IMR-90 (cell line): ENCODE measurements around the gene RNF151. TPM values are rescaled to one million over a fixed set of nuclear protein-coding genes. Genes with fewer than 3 reads are reported as not detected.

Experiments
- ATAC-seq: fragments of 200-7000 bp; cut with Tn5 transposase; 2 replicates; pipeline ENCODE4 v1.9.1; 2020; ENCODE audit warnings: low read depth, mild to moderate bottlenecking, moderate library complexity
- BruUV-seq: library from RNA; stranded (reverse); fragments of 400-500 nt; replicated peaks from 2 replicates; lab custom pipeline; 2021; lab: Mats Ljungman, UMichigan
- CTCF ChIA-PET: fragments of 300-600 bp; formaldehyde crosslinking; extraction: SDS; loops from one replicate; lab custom pipeline; 2021; ENCODE audit warnings: antibody characterized with exemption; lab: Yijun Ruan, JAX
- POLR2A ChIA-PET: fragments of 300-600 bp; sonication (Branson Sonifier 250); formaldehyde crosslinking; loops from one replicate; lab custom pipeline; 2022; ENCODE audit warnings: antibody characterized with exemption; ENCODE audit not compliant: unreplicated experiment; lab: Charles Lee
- DNase-seq: peaks from one replicate; pipeline ENCODE4 v3.0.0; 2013
- H2AFZ ChIP-seq: replicated peaks from 2 replicates; pipeline ENCODE3; 2013; ENCODE audit warnings: low read length, mild to moderate bottlenecking; ENCODE audit not compliant: poor library complexity
- H2AK5ac ChIP-seq: 2 replicates; pipeline ENCODE4 v1.6.1; 2013; ENCODE audit warnings: low read depth, low read length, inconsistent platforms
- H2AK9ac ChIP-seq: replicated peaks from 2 replicates; pipeline ENCODE3; 2013; ENCODE audit warnings: mild to moderate bottlenecking, low read depth, low read length, moderate library complexity; ENCODE audit not compliant: poor library complexity
- H2BK120ac ChIP-seq: 2 replicates; pipeline ENCODE4 v1.6.1; 2013; ENCODE audit warnings: low read depth, low read length, inconsistent platforms
- H2BK15ac ChIP-seq: 3 replicates; pipeline ENCODE4 v1.6.1; 2013; ENCODE audit warnings: low read depth, low read length, inconsistent platforms
- H2BK20ac ChIP-seq: 2 replicates; pipeline ENCODE4 v1.6.1; 2013; ENCODE audit warnings: low read depth, mild to moderate bottlenecking, inconsistent platforms, low read length, moderate library complexity
- H2BK5ac ChIP-seq: 2 replicates; pipeline ENCODE4 v1.6.1; 2013; ENCODE audit warnings: mild to moderate bottlenecking, low read depth, low read length, inconsistent platforms; ENCODE audit not compliant: poor library complexity, severe bottlenecking
- H3K14ac ChIP-seq: replicated peaks from 2 replicates; pipeline ENCODE4 v1.6.1; 2013; ENCODE audit warnings: low read depth, low read length, inconsistent platforms
- H3K18ac ChIP-seq: 2 replicates; pipeline ENCODE4 v1.6.1; 2013; ENCODE audit warnings: low read depth, low read length, control low read depth
- H3K23ac ChIP-seq: 2 replicates; pipeline ENCODE4 v1.6.1; 2013; ENCODE audit warnings: low read depth, low read length, inconsistent platforms
- H3K27ac ChIP-seq: 2 replicates; pipeline ENCODE4 v1.5.1; 2013; ENCODE audit warnings: mild to moderate bottlenecking, control low read depth, low read length; ENCODE audit not compliant: insufficient read depth
- H3K27me3 ChIP-seq: 2 replicates; pipeline ENCODE4 v1.6.1; 2013; ENCODE audit warnings: low read length; ENCODE audit not compliant: control insufficient read depth, insufficient read depth
- H3K36me3 ChIP-seq: 2 replicates; pipeline ENCODE4 v1.6.1; 2013; ENCODE audit warnings: low read length, mixed read lengths; ENCODE audit not compliant: control insufficient read depth, insufficient read depth
- H3K4ac ChIP-seq: 2 replicates; pipeline ENCODE4 v1.6.1; 2013; ENCODE audit warnings: low read depth, low read length, inconsistent platforms
- H3K4me1 ChIP-seq: 2 replicates; pipeline ENCODE4 v1.6.1; 2013; ENCODE audit warnings: low read length, mixed read lengths; ENCODE audit not compliant: control insufficient read depth, insufficient read depth
- H3K4me2 ChIP-seq: 2 replicates; pipeline ENCODE4 v1.6.1; 2013; ENCODE audit warnings: low read depth, mild to moderate bottlenecking, control low read depth, low read length, moderate library complexity
- H3K4me3 ChIP-seq: 2 replicates; pipeline ENCODE4 v1.5.1; 2013; ENCODE audit warnings: low read depth, mild to moderate bottlenecking, control low read depth, low read length, moderate library complexity; ENCODE audit not compliant: insufficient read depth
- H3K56ac ChIP-seq: 2 replicates; pipeline ENCODE4 v1.6.1; 2013; ENCODE audit warnings: low read length, inconsistent platforms; ENCODE audit not compliant: insufficient read depth; ENCODE audit errors: extremely low read depth
- H3K79me1 ChIP-seq, 2 experiments: 2 replicates each; pipeline ENCODE4 v1.6.1; 2013; ENCODE audit warnings: low read length in 2 of 2, inconsistent platforms in 1 of 2, low read depth in 1 of 2
- H3K9ac ChIP-seq: 2 replicates; pipeline ENCODE4 v1.6.1; 2013; ENCODE audit warnings: low read depth, low read length, control low read depth
- H3K9me1 ChIP-seq: 2 replicates; pipeline ENCODE4 v1.6.1; 2013; ENCODE audit warnings: low read length, inconsistent platforms; ENCODE audit not compliant: insufficient read depth
- H3K9me3 ChIP-seq: 2 replicates; pipeline ENCODE4 v1.6.1; 2013; ENCODE audit warnings: low read length; ENCODE audit not compliant: control insufficient read depth, insufficient read depth
- H4K20me1 ChIP-seq: 2 replicates; pipeline ENCODE4 v1.6.1; 2013; ENCODE audit warnings: low read length, inconsistent platforms; ENCODE audit not compliant: insufficient read depth
- H4K5ac ChIP-seq: 2 replicates; pipeline ENCODE4 v1.6.1; 2013; ENCODE audit warnings: mild to moderate bottlenecking, low read depth, low read length, control low read depth
- H4K8ac ChIP-seq, 2 experiments: 2 replicates each; pipeline ENCODE4 v1.6.1; 2013; ENCODE audit warnings: low read depth in 2 of 2, low read length in 2 of 2, control low read depth in 1 of 2, inconsistent platforms in 1 of 2
- H4K91ac ChIP-seq: 2 replicates; pipeline ENCODE4 v1.6.1; 2013; ENCODE audit warnings: low read depth, low read length, inconsistent platforms; ENCODE audit not compliant: insufficient read depth
- BHLHE40 ChIP-seq: fragments of 150-350 bp; IDR thresholded peaks from 2 replicates; pipeline ENCODE4 v1.6.1; 2016; ENCODE audit warnings: mild to moderate bottlenecking, low read depth, low read length
- CEBPB ChIP-seq: IDR thresholded peaks from 2 replicates; pipeline ENCODE4 v1.6.1; 2012; ENCODE audit warnings: low read depth, low read length, improper control_type of control experiment
- CTCF ChIP-seq: conservative IDR thresholded peaks from 2 replicates; pipeline ENCODE4 v1.5.1; 2012; ENCODE audit warnings: mild to moderate bottlenecking, low read depth, low read length, improper control_type of control experiment
- ELK1 ChIP-seq: fragments of 150-350 bp; IDR thresholded peaks from 2 replicates; pipeline ENCODE4 v1.6.1; 2016; ENCODE audit warnings: low read depth, mild to moderate bottlenecking, low read length, moderate library complexity, borderline replicate concordance
- MAFK ChIP-seq: IDR thresholded peaks from 2 replicates; pipeline ENCODE4 v1.6.1; 2012; ENCODE audit warnings: low read depth, low read length, improper control_type of control experiment
- MAZ ChIP-seq: IDR thresholded peaks from 2 replicates; pipeline ENCODE4 v1.6.1; 2012; ENCODE audit warnings: low read depth, mild to moderate bottlenecking, low read length, improper control_type of control experiment, moderate library complexity, borderline replicate concordance
- MXI1 ChIP-seq: IDR thresholded peaks from 2 replicates; pipeline ENCODE4 v1.6.1; 2012; ENCODE audit warnings: low read depth, mild to moderate bottlenecking, low read length, moderate library complexity, borderline replicate concordance
- POLR2A ChIP-seq: IDR thresholded peaks from 2 replicates; pipeline ENCODE4 v1.6.1; 2012; ENCODE audit warnings: mild to moderate bottlenecking, low read depth, low read length
- RAD21 ChIP-seq: IDR thresholded peaks from 2 replicates; pipeline ENCODE4 v1.6.1; 2012; ENCODE audit warnings: low read length, improper control_type of control experiment
- RCOR1 ChIP-seq: IDR thresholded peaks from 2 replicates; pipeline ENCODE4 v1.6.1; 2012; ENCODE audit warnings: mild to moderate bottlenecking, low read length, improper control_type of control experiment; ENCODE audit not compliant: insufficient replicate concordance
- SMC3 ChIP-seq: fragments of 150-350 bp; IDR thresholded peaks from 2 replicates; pipeline ENCODE4 v1.6.1; 2016; ENCODE audit warnings: low read depth, mild to moderate bottlenecking, antibody characterized with exemption, low read length, moderate library complexity
- USF2 ChIP-seq: fragments of 150-350 bp; IDR thresholded peaks from 2 replicates; pipeline ENCODE4 v1.6.1; 2017; ENCODE audit warnings: mild to moderate bottlenecking, antibody characterized with exemption, low read length, low read depth
- WGBS, 2 experiments: methylation state at CpG; one replicate each; pipeline versions ENCODE4 v1.1.5 to v1.1.7; 2013; ENCODE audit warnings: missing lambda C conversion rate in 2 of 2; ENCODE audit not compliant: insufficient read length in 1 of 2; ENCODE audit errors: extremely low coverage in 2 of 2; 5-methylcytosine and 5-hydroxymethylcytosine counted together
- dilution Hi-C: fragments of 300-500 bp; cut with HindIII; formaldehyde crosslinking; loops from one replicate; pipeline ENCODE4 v1.14.3; 2018; ENCODE audit warnings: low sequenced_read_pairs; ENCODE audit not compliant: unreplicated experiment
- in situ Hi-C: fragments of 300-500 bp; cut with MboI; formaldehyde crosslinking; loops from 3 replicates; pipeline ENCODE4 v1.14.3; 2019; ENCODE audit warnings: low sequenced_read_pairs, inconsistent platforms, mixed read lengths
- intact Hi-C: fragments of 100-400 bp; cut with micrococcal nuclease; formaldehyde crosslinking; loops from 2 replicates; pipeline ENCODE4 v1.10.0; 2022
- polyA plus RNA-seq, 3 experiments: library from polyadenylated mRNA; depleted of rRNA; stranded (reverse); fragments of >200 nt; gene quantifications; 2 replicates each; pipeline ENCODE4 v1.2.3, GENCODE V29; 2012; ENCODE audit warnings: low replicate concordance in 1 of 3
- total RNA-seq: library from RNA; depleted of rRNA; stranded (reverse); fragments of >200 nt; gene quantifications from 2 replicates; pipeline ENCODE4 v1.2.3, GENCODE V29; 2012

RNF151 gene
- total and polyA plus RNA-seq, 2 of the 4 experiments (the other 2 are of a cell fraction): not detected

- DNase-seq: peak; percentile 72
- Histone ChIP-seq H4K20me1 (no peaks in the 10 kb centered on the region), H3K9me1 (no peaks in the 10 kb centered on the region), H2AK9ac (peak overlapping the region; percentile 93), H2BK5ac (no peak overlapping the region), H3K14ac (no peak overlapping the region), H3K4me3 (peak overlapping the region; percentile 56), H3K4me1 (no peaks in the 10 kb centered on the region), H3K27ac (peak overlapping the region; percentile 38; the same call in 1 of the 2 replicates), H4K91ac (no peak overlapping the region; the same call in 1 of the 2 replicates), H3K9ac (peak overlapping the region; percentile 46), H3K56ac (no peak overlapping the region), H2BK20ac (no peak overlapping the region), H2AFZ (peak overlapping the region; percentile 97), H3K79me1 (no peaks in the 10 kb centered on the region), H4K8ac (peak overlapping the region; percentile 74 to 83; a peak in 3 of 4 replicates), H3K9me3 (no peaks in the 10 kb centered on the region), H3K23ac (no peak overlapping the region), H2BK15ac (no peak overlapping the region), H3K36me3 (no peaks in the 10 kb centered on the region), H4K5ac (peak overlapping the region; percentile 69; the same call in 1 of the 2 replicates), H2AK5ac (no peak overlapping the region), H3K4ac (0 out of 2 replicates have a peak overlapping the region, but pooled peaks have one; percentile 64), H3K4me2 (peak overlapping the region; percentile 48), H3K18ac (no peak overlapping the region; the same call in 1 of the 2 replicates), H2BK120ac (no peak overlapping the region), H3K27me3 (peaks cover 5% of the 10 kb centered on the region; the same call in 1 of the 2 replicates)
- POLR2A ChIA-PET: no interaction called here
- WGBS, 2 experiments: 3% methylated on average over 28 of the region's 70 CpGs; no CpG with 5 or more reads in 1 of the 2 experiments
- TF ChIP-seq ELK1 (no peak), USF2 (peak; percentile 3; the same call in 1 of the 2 replicates), CTCF (peak; percentile 99), POLR2A (no peak), MAZ (peak; percentile 65; the same call in 1 of the 2 replicates), MXI1 (peak; percentile 35; the same call in 1 of the 2 replicates), RAD21 (peak; percentile 90), CEBPB (no peak), RCOR1 (no peak), SMC3 (peak; percentile 91), BHLHE40 (peak; percentile 44; the same call in 1 of the 2 replicates), MAFK (no peak)
- in situ Hi-C loops: loop anchor here (5.0 kb wide), 1 partner anchor 67 kb away; no protein-coding TSS in a partner anchor
- no TSS peak for BruUV-seq
- dilution Hi-C loops: no loop called here
- intact Hi-C loops: loop anchor here (1.0 kb wide), 2 partner anchors 66 to 117 kb away; no protein-coding TSS in a partner anchor
- CTCF ChIA-PET: interaction anchor here (0.6 to 1.5 kb wide), 4 partner anchors 14 to 103 kb away, joined by 3 to 6 read pairs (median 4); partner anchors contain the start of genes FAHD1 and HAGH
- peak; percentile 99 for ATAC-seq
Observed at GRCh38 chr16:1929578-1930337, 36.9 kb upstream of the RNF151 start.
